ENCODE results near the gene SCARB1.

Gene SCARB1

GRCh38 chr12:124778411-124778810 is 85.3 kb downstream of the SCARB1 start:
- no peak for DNase-seq (ENCODE audit: low read depth in 3 of 3, low spot score in 1 of 3)

- no peak for DNase-seq (ENCODE audit: low read depth in 3 of 3, low spot score in 1 of 3)
These were observed 86.0 kb downstream of the SCARB1 start for GRCh38 chr12:124777399-124778372.

GRCh38 chr12:124776125-124776513 is 87.5 kb downstream of the SCARB1 start:
- DNase-seq (ENCODE audit: low read depth in 3 of 3, low spot score in 1 of 3): no peak

GRCh38 chr12:124774462-124775167 is 89.0 kb downstream of the SCARB1 start:
- DNase-seq (ENCODE audit: low read depth in 3 of 3, low spot score in 1 of 3): peak in 1 of 3 donors; percentile 41

GRCh38 chr12:124774054-124774461 is 89.6 kb downstream of the SCARB1 start:
- DNase-seq (ENCODE audit: low read depth in 3 of 3, low spot score in 1 of 3): no peak

- no peak for DNase-seq (ENCODE audit: low read depth in 3 of 3, low spot score in 1 of 3)
These were observed 91.1 kb downstream of the SCARB1 start for GRCh38 chr12:124772289-124773170.

GRCh38 chr12:124771462-124772288 is 92.0 kb downstream of the SCARB1 start:
- DNase-seq (ENCODE audit: low read depth in 3 of 3, low spot score in 1 of 3): peak; percentile 45 to 87 (median 58)

GRCh38 chr12:124770728-124771127 is 92.9 kb downstream of the SCARB1 start:
- DNase-seq (ENCODE audit: low read depth in 3 of 3, low spot score in 1 of 3): no peak

- no peak for DNase-seq (ENCODE audit: low read depth in 3 of 3, low spot score in 1 of 3)
These were observed 93.7 kb downstream of the SCARB1 start for GRCh38 chr12:124769881-124770512.

GRCh38 chr12:124769163-124769530 is 94.5 kb downstream of the SCARB1 start:
- DNase-seq (ENCODE audit: low read depth in 3 of 3, low spot score in 1 of 3): no peak

- no peak for DNase-seq (ENCODE audit: low read depth in 3 of 3, low spot score in 1 of 3)
These were observed 95.1 kb downstream of the SCARB1 start for GRCh38 chr12:124768452-124769162.

- DNase-seq (ENCODE audit: low read depth in 3 of 3, low spot score in 1 of 3): peak; percentile 52 to 86 (median 69)
These were observed 96.4 kb downstream of the SCARB1 start for GRCh38 chr12:124767066-124767821.

- no peak for DNase-seq (ENCODE audit: low read depth in 3 of 3, low spot score in 1 of 3)
These were observed 97.0 kb downstream of the SCARB1 start for GRCh38 chr12:124766727-124767065.

- no peak for DNase-seq (ENCODE audit: low read depth in 3 of 3, low spot score in 1 of 3)
These were observed 97.8 kb downstream of the SCARB1 start for GRCh38 chr12:124765581-124766489.

- no peak for DNase-seq (ENCODE audit: low read depth in 3 of 3, low spot score in 1 of 3)
These were observed 98.6 kb downstream of the SCARB1 start for GRCh38 chr12:124764870-124765580.

- no peak for DNase-seq (ENCODE audit: low read depth in 3 of 3, low spot score in 1 of 3)
These were observed 99.2 kb downstream of the SCARB1 start for GRCh38 chr12:124764451-124764850.

- no peak for DNase-seq (ENCODE audit: low read depth in 3 of 3, low spot score in 1 of 3)
These were observed 100.1 kb downstream of the SCARB1 start for GRCh38 chr12:124763594-124763979.
